GM23338 (cell line): ENCODE results near the gene TENM3.

Experiments
- CREB1 ChIP-seq: fragments of 250-450 bp; sonication (Bioruptor Pico); IDR thresholded peaks from 2 replicates; pipeline ENCODE4 v1.5.0; 2020; ENCODE audit warnings: low read depth, mild to moderate bottlenecking, moderate library complexity
- CTCF ChIP-seq, 2 experiments: fragments of 200-600 bp in 1 of 2; sonication (generic) in 1 of 2; conservative IDR thresholded peaks; 2 replicates each; pipeline versions ENCODE4 v1.5.1 to v1.6.1; 2016 to 2017; ENCODE audit warnings: antibody characterized with exemption in 2 of 2, low read depth in 2 of 2, mild to moderate bottlenecking in 2 of 2, moderate library complexity in 1 of 2
- ETS1 ChIP-seq: IDR thresholded peaks from 2 replicates; pipeline ENCODE4 v1.6.1; 2016; ENCODE audit warnings: antibody characterized with exemption
- EZH2 ChIP-seq: fragments of 200-600 bp; sonication (generic); IDR thresholded peaks from one replicate; pipeline ENCODE4 v1.8.0; 2017; ENCODE audit warnings: antibody characterized with exemption, mild to moderate bottlenecking, low read depth; ENCODE audit not compliant: unreplicated experiment
- EZH2phosphoT487 ChIP-seq: fragments of 200-600 bp; sonication (generic); IDR thresholded peaks from one replicate; pipeline ENCODE4 v1.8.1; 2018; ENCODE audit warnings: antibody characterized with exemption; ENCODE audit not compliant: unreplicated experiment
- JUNB ChIP-seq: IDR thresholded peaks from one replicate; pipeline ENCODE4 v1.6.1; 2016; ENCODE audit warnings: antibody characterized with exemption; ENCODE audit not compliant: unreplicated experiment
- NANOG ChIP-seq: IDR thresholded peaks from 2 replicates; pipeline ENCODE4 v1.6.1; 2016; ENCODE audit warnings: antibody characterized with exemption, borderline replicate concordance
- POLR2AphosphoS5 ChIP-seq: IDR thresholded peaks from 2 replicates; pipeline ENCODE4 v1.6.1; 2016; ENCODE audit warnings: antibody characterized with exemption, low read depth
- REST ChIP-seq: IDR thresholded peaks from one replicate; pipeline ENCODE4 v1.6.1; 2018; ENCODE audit warnings: antibody characterized with exemption; ENCODE audit not compliant: unreplicated experiment
- STAT1 ChIP-seq: IDR thresholded peaks from one replicate; pipeline ENCODE4 v1.6.1; 2016; ENCODE audit warnings: antibody characterized with exemption; ENCODE audit not compliant: unreplicated experiment
- ZNF114 ChIP-seq: fragments of 250-450 bp; sonication (Bioruptor Pico); IDR thresholded peaks from 2 replicates; pipeline ENCODE4 v1.5.0; 2020; ENCODE audit warnings: mild to moderate bottlenecking, moderate library complexity
- ZNF462 ChIP-seq: fragments of 250-450 bp; sonication (Bioruptor Pico); IDR thresholded peaks from 2 replicates; pipeline ENCODE4 v1.5.0; 2020; ENCODE audit warnings: mild to moderate bottlenecking, moderate library complexity

GRCh38 chr4:182600093-182600492 is 356.9 kb downstream of the TENM3 start:
- TF ChIP-seq CTCF (conservative IDR thresholded peaks at IDR 0.05; ENCODE audit: low read depth in 2 of 2), result no peak
- no peak for TF ChIP-seq JUNB
- no peak for TF ChIP-seq EZH2phosphoT487
- TF ChIP-seq EZH2, result no peak
- no peak for TF ChIP-seq POLR2AphosphoS5
- TF ChIP-seq CREB1 (CRISPR knock-in tag), result no peak
- no peak for TF ChIP-seq REST
- no peak for TF ChIP-seq STAT1
- no peak for TF ChIP-seq ZNF462 (CRISPR knock-in tag)
- no peak for TF ChIP-seq ZNF114 (CRISPR knock-in tag)
- no peak for TF ChIP-seq ETS1
- TF ChIP-seq NANOG, result no peak
